SK-N-SH (cell line): Measurements from ENCODE around the gene C13orf46.

Experiments used
- CTCF ChIP-seq: fragments of 200-600 bp; sonication (generic); IDR thresholded peaks from 2 replicates; pipeline ENCODE4 v1.6.1; 2017; ENCODE audit warnings: antibody characterized with exemption, mild to moderate bottlenecking, moderate library complexity
- JUND ChIP-seq: IDR thresholded peaks from 2 replicates; pipeline ENCODE4 v1.4.0; 2012
- TEAD4 ChIP-seq: IDR thresholded peaks from 2 replicates; pipeline ENCODE4 v1.4.0; 2012; ENCODE audit warnings: mild to moderate bottlenecking, borderline replicate concordance; ENCODE audit not compliant: insufficient read depth

DNA sequence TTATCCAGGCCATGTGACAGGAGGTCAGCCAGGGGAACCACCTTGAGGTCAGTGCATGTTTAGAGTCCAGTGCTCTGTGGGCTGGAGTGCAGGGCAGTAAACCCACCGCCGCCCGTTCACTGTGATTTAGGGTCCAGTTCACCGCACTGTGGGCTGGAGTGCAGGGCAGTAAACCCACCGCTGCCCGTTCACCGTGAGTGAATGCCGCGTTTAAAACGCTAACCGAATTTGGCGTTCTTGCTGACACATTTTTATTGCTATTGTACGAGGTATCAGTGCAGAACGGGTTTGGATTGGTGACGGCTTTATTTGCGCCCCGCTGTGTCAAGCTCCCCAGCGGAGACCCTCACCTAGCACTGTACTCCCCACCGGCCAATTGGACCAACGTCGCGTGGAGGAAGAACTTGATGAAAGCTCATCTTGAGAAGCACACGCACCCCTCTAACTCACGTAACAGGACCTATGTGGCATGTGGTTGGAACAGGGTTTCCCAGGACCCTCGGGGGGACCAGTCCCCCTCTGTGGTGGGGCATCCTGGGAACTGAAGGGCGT, 27.9 kb downstream of the C13orf46 start:
- TF ChIP-seq TEAD4 (no peak), CTCF (no peak), JUND (no peak)
